AG10803 (cell line): ENCODE results near the gene PRKN.

Experiments used
- DNase-seq: peaks from one replicate; pipeline ENCODE4 v3.0.0; 2010; ENCODE audit warnings: low read depth
- H3K4me3 ChIP-seq: 2 replicates; pipeline ENCODE4 v1.5.1; 2011; ENCODE audit warnings: mild to moderate bottlenecking, low read length, control low read depth
- TF ChIP-seq, protein P1 (sequence below): conservative IDR thresholded peaks from 2 replicates; pipeline ENCODE4 v1.5.1; 2011; ENCODE audit warnings: mild to moderate bottlenecking, low read length, control low read depth, inconsistent platforms

The PRKN gene

DNA sequence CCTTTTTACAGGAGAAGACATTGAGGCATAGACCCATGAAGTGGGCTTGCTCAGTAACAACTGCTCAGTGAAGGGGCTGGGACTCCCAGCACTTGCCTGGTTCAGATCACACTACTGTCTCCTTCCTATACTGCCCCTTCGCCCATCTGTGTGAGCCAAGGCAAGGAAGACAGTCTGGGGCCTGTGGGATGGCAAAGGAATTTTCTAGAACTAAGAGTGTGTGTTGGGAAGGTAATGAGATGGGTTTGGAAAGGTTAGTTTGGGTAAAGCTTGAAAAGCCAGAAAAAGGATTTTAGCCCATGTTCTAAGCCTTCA, 1240.4 kb downstream of the PRKN start:
- TF ChIP-seq, protein P1, sequence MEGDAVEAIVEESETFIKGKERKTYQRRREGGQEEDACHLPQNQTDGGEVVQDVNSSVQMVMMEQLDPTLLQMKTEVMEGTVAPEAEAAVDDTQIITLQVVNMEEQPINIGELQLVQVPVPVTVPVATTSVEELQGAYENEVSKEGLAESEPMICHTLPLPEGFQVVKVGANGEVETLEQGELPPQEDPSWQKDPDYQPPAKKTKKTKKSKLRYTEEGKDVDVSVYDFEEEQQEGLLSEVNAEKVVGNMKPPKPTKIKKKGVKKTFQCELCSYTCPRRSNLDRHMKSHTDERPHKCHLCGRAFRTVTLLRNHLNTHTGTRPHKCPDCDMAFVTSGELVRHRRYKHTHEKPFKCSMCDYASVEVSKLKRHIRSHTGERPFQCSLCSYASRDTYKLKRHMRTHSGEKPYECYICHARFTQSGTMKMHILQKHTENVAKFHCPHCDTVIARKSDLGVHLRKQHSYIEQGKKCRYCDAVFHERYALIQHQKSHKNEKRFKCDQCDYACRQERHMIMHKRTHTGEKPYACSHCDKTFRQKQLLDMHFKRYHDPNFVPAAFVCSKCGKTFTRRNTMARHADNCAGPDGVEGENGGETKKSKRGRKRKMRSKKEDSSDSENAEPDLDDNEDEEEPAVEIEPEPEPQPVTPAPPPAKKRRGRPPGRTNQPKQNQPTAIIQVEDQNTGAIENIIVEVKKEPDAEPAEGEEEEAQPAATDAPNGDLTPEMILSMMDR: no peak
- DNase-seq: no peak
- H3K4me3 ChIP-seq: no peak overlapping the region

DNA sequence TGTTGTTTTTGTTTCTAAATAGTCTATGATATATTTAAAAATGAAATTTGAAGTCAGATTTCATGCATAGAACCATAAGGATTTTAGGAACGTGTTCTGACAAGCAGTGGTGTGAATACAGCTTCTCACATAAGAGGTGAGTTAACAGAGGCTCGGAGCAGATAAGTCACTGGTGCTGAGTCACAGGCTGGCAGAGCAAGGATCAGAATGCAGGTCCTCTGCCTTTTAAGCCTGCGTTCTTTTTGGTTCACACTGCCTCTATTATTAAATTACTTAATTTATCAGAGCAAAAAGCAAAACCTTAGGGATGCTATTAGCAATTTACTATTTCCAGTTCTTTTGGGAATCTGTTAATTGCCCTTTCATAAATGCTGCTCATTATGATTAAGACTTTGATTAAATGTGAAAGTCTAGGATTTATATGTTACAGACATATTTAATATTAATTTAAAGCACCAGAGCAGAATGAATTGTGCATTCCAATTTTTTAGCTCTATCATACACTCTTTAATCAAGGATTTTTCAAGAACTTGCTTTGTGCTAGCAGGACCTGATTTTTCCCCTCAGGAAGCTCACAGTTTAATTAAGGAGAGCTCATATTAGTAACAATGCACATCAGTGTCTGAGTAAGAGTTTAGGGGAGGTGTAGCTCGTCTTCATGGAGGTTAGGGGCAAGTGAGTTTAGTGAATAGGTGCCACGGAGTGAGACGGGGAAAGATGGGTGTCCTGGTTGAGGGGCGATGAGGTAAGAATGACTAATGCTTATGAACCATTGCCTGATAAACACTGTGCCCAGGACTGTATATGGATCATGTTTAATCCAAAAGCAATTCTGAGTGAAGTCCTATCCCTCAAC, 1241.0 kb downstream of the PRKN start:
- TF ChIP-seq, protein P1: no peak
- H3K4me3 ChIP-seq: no peak overlapping the region
- peak; percentile 37 for DNase-seq

GRCh38 chr6:161482517-161482858, 1245.1 kb downstream of the PRKN start:
- H3K4me3 ChIP-seq: no peak overlapping the region
- TF ChIP-seq, protein P1: no peak
- DNase-seq: peak; percentile 44

GRCh38 chr6:161481786-161482516, 1245.6 kb downstream of the PRKN start:
- TF ChIP-seq, protein P1: no peak
- no peak overlapping the region for H3K4me3 ChIP-seq
- DNase-seq: peak; percentile 54

DNA sequence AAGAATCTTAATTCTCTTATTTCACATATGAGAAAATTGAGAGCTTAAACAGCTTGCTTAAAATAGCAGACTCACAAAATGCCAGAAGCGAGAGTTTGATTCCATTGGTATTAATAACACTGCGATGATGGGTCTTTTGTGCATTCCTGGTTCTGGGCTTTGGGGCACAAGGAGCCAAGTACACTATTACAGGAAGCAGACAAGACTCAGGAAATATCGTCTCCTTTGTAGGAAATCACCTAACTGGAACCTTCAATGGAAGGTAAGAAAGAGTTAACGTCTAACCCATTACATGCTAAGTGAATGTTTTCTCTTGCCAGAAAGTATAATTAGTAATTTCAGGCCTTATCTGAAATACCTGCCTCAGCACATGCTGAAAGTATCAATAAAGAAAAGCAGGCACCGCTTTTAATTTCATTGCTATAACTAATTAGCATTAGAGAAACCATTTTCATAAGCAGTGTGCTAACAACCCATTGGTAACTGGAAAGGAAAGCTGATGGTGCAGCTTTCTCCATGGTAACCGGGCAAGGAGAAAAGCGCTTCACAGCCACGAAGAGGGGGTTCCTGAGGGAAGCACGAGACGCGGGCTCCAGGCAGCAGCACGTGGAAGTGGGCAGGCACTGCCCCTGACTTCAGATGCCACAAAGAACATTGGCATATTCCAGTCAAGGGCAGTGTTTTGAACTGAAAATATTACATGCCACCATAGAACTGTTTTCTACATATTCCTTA, 1247.0 kb downstream of the PRKN start:
- TF ChIP-seq, protein P1: no peak
- H3K4me3 ChIP-seq: no peak overlapping the region
- no peak for DNase-seq

GRCh38 chr6:161479376-161479775, 1248.2 kb downstream of the PRKN start:
- no peak for DNase-seq
- TF ChIP-seq, protein P1: no peak

More at GRCh38 chr6:161479376-161479775, 1248.2 kb downstream of the PRKN start:
- no peak overlapping the region for H3K4me3 ChIP-seq
